GM21526 (cell line): ENCODE measurements around the gene SLX1A.
"Not testable (repeated sequence)": the region's sequence is repeated elsewhere in the genome, so short reads cannot be mapped to it uniquely, and the experiment has no call there.

Experiments used
- ATAC-seq: cut with Tn5 transposase; IDR thresholded peaks from one replicate; pipeline ENCODE4 v1.9.1; 2021; ENCODE audit warnings: moderate library complexity; ENCODE audit not compliant: unreplicated experiment, low FRiP score

Gene SLX1A

GRCh38 chr16:30193615-30194014 lies at the start of gene SLX1A, which contains the start of gene BOLA2B:
TSS of gene SLX1A (plus strand) at chr16:30193875. CDS start at chr16:30194085, 210 bp downstream.
TSS of gene BOLA2B (minus strand) at chr16:30193666. CDS start at chr16:30193595, 71 bp downstream.
- ATAC-seq: peak; percentile 70

- ATAC-seq: no peak
Measured at GRCh38 chr16:30144017-30144416, 49.7 kb upstream of the SLX1A start.

GRCh38 chr16:30144917-30145316 lies 48.8 kb upstream of the SLX1A start:
- ATAC-seq: no peak

GRCh38 chr16:30145657-30146056 lies 48.0 kb upstream of the SLX1A start:
- ATAC-seq: no peak

- ATAC-seq: no peak
Measured at GRCh38 chr16:30147843-30148510, 45.7 kb upstream of the SLX1A start.

GRCh38 chr16:30149250-30149930 lies 44.3 kb upstream of the SLX1A start:
- ATAC-seq: no peak

- no peak for ATAC-seq
Measured at GRCh38 chr16:30151091-30151490, 42.6 kb upstream of the SLX1A start.

GRCh38 chr16:30152517-30152916 lies 41.2 kb upstream of the SLX1A start:
- ATAC-seq: no peak

GRCh38 chr16:30155188-30155587 lies 38.5 kb upstream of the SLX1A start:
- ATAC-seq: no peak

- ATAC-seq: no peak
Measured at GRCh38 chr16:30157214-30157613, 36.5 kb upstream of the SLX1A start.

GRCh38 chr16:30163538-30163937 lies 30.1 kb upstream of the SLX1A start:
- no peak for ATAC-seq

GRCh38 chr16:30166202-30166902 lies 27.3 kb upstream of the SLX1A start:
- no peak for ATAC-seq

- ATAC-seq: not testable (repeated sequence)
Measured at GRCh38 chr16:30168746-30169145, 24.9 kb upstream of the SLX1A start.

GRCh38 chr16:30169416-30169815 lies 24.3 kb upstream of the SLX1A start:
- ATAC-seq: not testable (repeated sequence)

- ATAC-seq: not testable (repeated sequence)
Measured at GRCh38 chr16:30170145-30170544, 23.5 kb upstream of the SLX1A start.

GRCh38 chr16:30173054-30173453 lies 20.6 kb upstream of the SLX1A start:
- ATAC-seq: no peak

GRCh38 chr16:30176876-30177275 lies 16.8 kb upstream of the SLX1A start:
- not testable (repeated sequence) for ATAC-seq

GRCh38 chr16:30179195-30179594 lies 14.5 kb upstream of the SLX1A start:
- no peak for ATAC-seq

- no peak for ATAC-seq
Measured at GRCh38 chr16:30179931-30180330, 13.7 kb upstream of the SLX1A start.

- ATAC-seq: no peak
Measured at GRCh38 chr16:30180741-30181140, 12.9 kb upstream of the SLX1A start.
